ENCODE results near the gene RFT1.

RFT1 gene, protein sequence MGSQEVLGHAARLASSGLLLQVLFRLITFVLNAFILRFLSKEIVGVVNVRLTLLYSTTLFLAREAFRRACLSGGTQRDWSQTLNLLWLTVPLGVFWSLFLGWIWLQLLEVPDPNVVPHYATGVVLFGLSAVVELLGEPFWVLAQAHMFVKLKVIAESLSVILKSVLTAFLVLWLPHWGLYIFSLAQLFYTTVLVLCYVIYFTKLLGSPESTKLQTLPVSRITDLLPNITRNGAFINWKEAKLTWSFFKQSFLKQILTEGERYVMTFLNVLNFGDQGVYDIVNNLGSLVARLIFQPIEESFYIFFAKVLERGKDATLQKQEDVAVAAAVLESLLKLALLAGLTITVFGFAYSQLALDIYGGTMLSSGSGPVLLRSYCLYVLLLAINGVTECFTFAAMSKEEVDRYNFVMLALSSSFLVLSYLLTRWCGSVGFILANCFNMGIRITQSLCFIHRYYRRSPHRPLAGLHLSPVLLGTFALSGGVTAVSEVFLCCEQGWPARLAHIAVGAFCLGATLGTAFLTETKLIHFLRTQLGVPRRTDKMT

GRCh38 chr3:53130179-53131061, at the start of gene RFT1:
RFT1 (minus strand) TSS chr3:53130435; CDS start chr3:53130400, 35 bp downstream.
- DNase-seq (ENCODE audit: low read depth) = peak; percentile 96

DNA sequence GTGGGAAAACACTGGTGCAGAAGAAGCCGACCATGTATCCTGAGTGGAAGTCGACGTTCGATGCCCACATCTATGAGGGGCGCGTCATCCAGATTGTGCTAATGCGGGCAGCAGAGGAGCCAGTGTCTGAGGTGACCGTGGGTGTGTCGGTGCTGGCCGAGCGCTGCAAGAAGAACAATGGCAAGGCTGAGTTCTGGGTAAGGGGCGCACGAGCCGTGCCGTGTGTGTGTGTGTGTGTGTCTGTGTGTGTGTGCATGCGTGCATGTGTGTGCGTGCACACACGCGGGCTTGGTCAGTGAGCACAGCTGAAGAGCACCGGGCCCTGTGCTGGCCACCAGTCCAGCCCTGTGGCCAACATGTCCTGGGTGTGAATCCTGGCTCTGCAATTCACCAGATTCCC, 49.3 kb upstream of the RFT1 start:
- DNase-seq (ENCODE audit: low read depth) = no peak

GRCh38 chr3:53178246-53178645, 48.0 kb upstream of the RFT1 start:
- no peak for DNase-seq (ENCODE audit: low read depth)

GRCh38 chr3:53175613-53176540, 45.6 kb upstream of the RFT1 start:
- DNase-seq (ENCODE audit: low read depth) = no peak

- no peak for DNase-seq (ENCODE audit: low read depth)
Measured at GRCh38 chr3:53174346-53175250, 44.4 kb upstream of the RFT1 start.

- no peak for DNase-seq (ENCODE audit: low read depth)
Measured at GRCh38 chr3:53173107-53173506, 42.9 kb upstream of the RFT1 start.

GRCh38 chr3:53171827-53172505, 41.7 kb upstream of the RFT1 start:
- DNase-seq (ENCODE audit: low read depth) = no peak

DNA sequence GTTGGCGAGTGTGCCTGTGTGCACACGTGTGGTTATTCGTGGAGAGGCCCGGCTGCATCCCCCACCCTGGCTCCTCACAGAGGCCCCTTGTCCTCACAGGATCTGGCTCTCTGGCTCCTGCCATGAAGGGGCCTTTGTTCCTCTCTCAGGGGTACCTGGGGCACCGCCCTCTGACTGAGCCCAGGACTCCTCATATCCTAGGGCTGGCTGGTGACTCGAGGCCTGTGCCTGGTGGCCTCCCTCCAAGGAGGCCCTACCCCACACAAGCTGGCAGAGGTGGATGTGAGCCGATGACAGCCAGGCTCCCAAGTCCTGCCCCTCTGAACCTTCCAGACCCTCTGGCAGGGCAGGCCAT, 40.8 kb upstream of the RFT1 start:
- DNase-seq (ENCODE audit: low read depth) = no peak

GRCh38 chr3:53170325-53171063, 40.3 kb upstream of the RFT1 start:
- DNase-seq (ENCODE audit: low read depth) = no peak

GRCh38 chr3:53169832-53170324, 39.6 kb upstream of the RFT1 start:
- no peak for DNase-seq (ENCODE audit: low read depth)

DNA sequence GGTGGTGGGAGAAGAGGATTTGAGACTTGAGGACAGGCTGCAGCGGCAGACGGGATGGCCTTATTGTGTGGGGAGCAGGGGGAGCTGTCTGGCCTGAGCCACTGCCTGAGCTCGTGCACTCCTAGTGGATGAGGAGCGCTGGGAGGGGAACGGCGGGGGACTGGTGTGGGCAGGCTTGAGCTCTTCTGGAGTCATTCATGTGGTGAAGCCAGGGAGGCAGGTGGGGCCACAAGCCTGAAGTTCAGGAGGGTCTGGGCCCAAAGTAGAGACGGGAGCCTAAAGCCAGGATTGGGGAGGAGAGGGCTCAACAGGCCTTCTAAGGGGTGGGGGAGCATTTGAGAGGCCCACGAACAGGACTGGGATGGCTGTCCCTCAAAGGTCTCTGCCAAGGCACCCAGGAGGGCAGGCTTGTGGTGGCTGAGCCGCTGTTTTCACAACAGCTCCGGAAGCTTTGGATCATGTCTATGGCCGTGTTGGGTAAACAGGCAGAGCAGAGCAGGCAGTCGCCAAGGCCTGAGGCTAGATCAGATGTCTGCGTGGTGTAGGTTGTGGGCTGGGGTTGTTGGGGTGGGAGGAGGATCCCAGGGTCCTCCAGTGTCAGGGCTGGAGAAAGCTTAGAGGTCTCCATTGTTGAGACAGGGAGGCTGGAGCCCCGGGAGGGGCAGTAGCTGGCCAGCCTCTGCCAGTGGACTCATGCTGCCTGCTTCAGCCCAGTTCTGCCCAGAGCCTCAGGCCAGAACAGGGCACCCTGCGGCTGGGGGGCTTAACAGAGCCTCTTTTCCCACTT, 39.0 kb upstream of the RFT1 start:
- no peak for DNase-seq (ENCODE audit: low read depth)

- no peak for DNase-seq (ENCODE audit: low read depth)
Measured at GRCh38 chr3:53168175-53168923, 38.1 kb upstream of the RFT1 start.

- no peak for DNase-seq (ENCODE audit: low read depth)
Measured at GRCh38 chr3:53167418-53168174, 37.4 kb upstream of the RFT1 start.

- no peak for DNase-seq (ENCODE audit: low read depth)
Measured at GRCh38 chr3:53166781-53167291, 36.6 kb upstream of the RFT1 start.

- DNase-seq (ENCODE audit: low read depth) = no peak
Measured at GRCh38 chr3:53166206-53166605, 36.0 kb upstream of the RFT1 start.

DNA sequence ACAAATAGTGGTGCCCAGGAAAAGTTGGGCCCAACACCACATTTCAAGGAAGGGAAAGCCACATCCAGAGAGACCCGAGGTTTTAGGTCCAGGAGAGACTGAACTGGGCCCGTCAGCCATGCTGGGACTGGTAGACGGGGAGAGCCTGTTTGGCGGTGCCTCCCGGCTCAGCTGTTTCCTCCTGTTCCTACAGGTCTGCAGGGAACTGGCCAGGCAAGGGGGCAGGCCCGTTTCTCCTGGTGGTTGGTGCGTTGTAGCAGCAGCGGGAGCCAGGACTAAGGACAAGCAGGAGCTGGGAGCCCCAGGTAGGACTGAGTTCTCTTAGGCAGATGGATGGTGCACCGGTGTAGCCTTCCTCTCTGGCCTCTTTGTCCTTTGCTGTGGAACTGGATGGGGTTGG, 34.7 kb upstream of the RFT1 start:
- DNase-seq (ENCODE audit: low read depth) = no peak
